ENCODE results near the gene P2RY4.
"Not testable (repeated sequence)": the region's sequence is repeated elsewhere in the genome, so short reads cannot be mapped to it uniquely, and the experiment has no call there.

P2RY4 gene

DNA sequence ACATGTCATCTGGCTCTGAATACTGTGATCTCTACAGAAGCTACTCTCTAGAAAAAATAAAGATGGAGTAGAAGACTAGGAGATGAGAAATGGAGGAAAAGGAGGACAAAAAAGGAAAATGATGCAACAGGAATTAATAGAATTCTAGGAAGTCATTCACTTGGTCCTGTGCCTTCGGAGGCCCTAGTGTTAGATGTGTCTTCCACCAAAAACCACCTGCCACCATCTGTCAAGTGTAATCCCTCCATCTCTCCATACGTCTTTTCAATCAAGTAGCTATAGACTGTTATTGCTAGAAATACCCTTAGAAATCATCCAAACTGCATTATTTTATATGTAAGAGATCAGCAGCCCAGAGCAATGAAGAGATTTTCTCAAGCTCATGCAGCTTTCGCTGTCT is 19.1 kb upstream of the P2RY4 start:
- H3K36me3 ChIP-seq (ENCODE audit: control insufficient read depth, insufficient read depth, low read length): no peaks in the 10 kb centered on the region
- no peaks in the 10 kb centered on the region for H3K27me3 ChIP-seq (ENCODE audit: control insufficient read depth, insufficient read depth, low read length)
- H3K27ac ChIP-seq: no peak overlapping the region
- no peaks in the 10 kb centered on the region for H3K4me1 ChIP-seq
- no peak for TF ChIP-seq CTCF (IDR thresholded peaks at IDR 0.05)
- H3K9ac ChIP-seq: no peak overlapping the region
- H3K79me2 ChIP-seq: no peaks in the 10 kb centered on the region
- H3K9me3 ChIP-seq (ENCODE audit: control insufficient read depth, low read length): no peaks in the 10 kb centered on the region
- no peak overlapping the region for H3K4me2 ChIP-seq (ENCODE audit: low read length)
- H3K4me3 ChIP-seq (ENCODE audit: low read depth, low read length): no peak overlapping the region
- H2AFZ ChIP-seq: no peak overlapping the region

GRCh38 chrX:70274029-70274428 is 14.0 kb upstream of the P2RY4 start:
- not testable (repeated sequence) for H3K79me2 ChIP-seq; H3K9ac ChIP-seq; H3K4me2 ChIP-seq (ENCODE audit: low read length); H3K9me3 ChIP-seq (ENCODE audit: control insufficient read depth, low read length); H3K36me3 ChIP-seq (ENCODE audit: control insufficient read depth, insufficient read depth, low read length); H3K27me3 ChIP-seq (ENCODE audit: control insufficient read depth, insufficient read depth, low read length); H3K27ac ChIP-seq; H3K4me1 ChIP-seq; H3K4me3 ChIP-seq (ENCODE audit: low read depth, low read length); H2AFZ ChIP-seq

- no peak within 1 kb of the TSS for H3K27ac ChIP-seq
- TF ChIP-seq CTCF (IDR thresholded peaks at IDR 0.05): no peak
- H3K79me2 ChIP-seq: no peaks in the 10 kb centered on the region
- H3K36me3 ChIP-seq (ENCODE audit: control insufficient read depth, insufficient read depth, low read length): no peaks in the 10 kb centered on the region
- H3K27me3 ChIP-seq (ENCODE audit: control insufficient read depth, insufficient read depth, low read length): no peaks in the 10 kb centered on the region
- H3K4me1 ChIP-seq: no peaks in the 10 kb centered on the region
- no peak within 1 kb of the TSS for H3K4me2 ChIP-seq (ENCODE audit: low read length)
- no peak within 1 kb of the TSS for H2AFZ ChIP-seq
- H3K4me3 ChIP-seq (ENCODE audit: low read depth, low read length): no peak within 1 kb of the TSS
- no peaks in the 10 kb centered on the region for H3K9me3 ChIP-seq (ENCODE audit: control insufficient read depth, low read length)
- no peak within 1 kb of the TSS for H3K9ac ChIP-seq
Observed at GRCh38 chrX:70268034-70268433, 8.0 kb upstream of the P2RY4 start, which contains the start of gene ARR3. TSS of gene ARR3 (plus strand) at chrX:70268334. CDS start at chrX:70269386, 1,052 bp downstream.

DNA sequence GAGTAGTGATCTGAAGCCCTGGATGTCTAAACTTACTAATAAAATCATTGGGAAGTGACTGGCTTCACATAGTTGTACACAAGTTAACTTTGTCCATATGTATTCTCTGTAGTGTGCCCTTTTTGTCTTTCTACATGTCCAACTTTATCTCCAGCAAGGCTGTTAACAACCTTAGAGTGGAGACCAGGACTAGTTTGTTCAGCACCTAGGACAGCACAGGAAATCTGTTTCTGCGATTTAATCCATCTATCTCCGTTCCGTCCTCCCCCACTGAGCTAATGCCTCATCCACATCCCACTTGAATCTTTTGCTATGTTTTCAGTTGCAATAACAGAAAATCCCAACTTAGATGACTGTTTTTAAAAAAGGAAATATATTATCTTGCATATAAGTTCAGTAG is 4.8 kb upstream of the P2RY4 start:
- Histone ChIP-seq H3K4me1 (no peaks in the 10 kb centered on the region), H3K36me3 (ENCODE audit: control insufficient read depth, insufficient read depth, low read length) (no peaks in the 10 kb centered on the region), H3K4me3 (ENCODE audit: low read depth, low read length) (no peak overlapping the region), H3K27ac (no peak overlapping the region), H2AFZ (no peak overlapping the region), H3K79me2 (no peaks in the 10 kb centered on the region), H3K9ac (no peak overlapping the region), H3K4me2 (ENCODE audit: low read length) (no peak overlapping the region), H3K9me3 (ENCODE audit: control insufficient read depth, low read length) (no peaks in the 10 kb centered on the region), H3K27me3 (ENCODE audit: control insufficient read depth, insufficient read depth, low read length) (no peaks in the 10 kb centered on the region)
- no peak for TF ChIP-seq CTCF (IDR thresholded peaks at IDR 0.05)

- Histone ChIP-seq H3K4me1 (no peaks in the 10 kb centered on the region), H3K36me3 (ENCODE audit: control insufficient read depth, insufficient read depth, low read length) (no peaks in the 10 kb centered on the region), H3K4me2 (ENCODE audit: low read length) (no peak overlapping the region), H3K27ac (no peak overlapping the region), H3K79me2 (no peaks in the 10 kb centered on the region), H3K9me3 (ENCODE audit: control insufficient read depth, low read length) (no peaks in the 10 kb centered on the region), H2AFZ (no peak overlapping the region), H3K9ac (no peak overlapping the region), H3K4me3 (ENCODE audit: low read depth, low read length) (no peak overlapping the region), H3K27me3 (ENCODE audit: control insufficient read depth, insufficient read depth, low read length) (no peaks in the 10 kb centered on the region)
- no peak for TF ChIP-seq CTCF (IDR thresholded peaks at IDR 0.05)
Observed at GRCh38 chrX:70262952-70263567, 3.1 kb upstream of the P2RY4 start.
